K562 (cell line): ENCODE measurements around the gene PRKAG2. TPM values are rescaled to one million over a fixed set of nuclear protein-coding genes. Genes with fewer than 3 reads are reported as not detected.

ENCODE experiments used
- MAZ ChIP-seq, 2 experiments: fragments of 450-650 bp in 1 of 2; sonication (generic) in 1 of 2; formaldehyde crosslinking; IDR thresholded peaks in 1 of 2; conservative IDR thresholded peaks in 1 of 2; 2 replicates each; pipeline versions ENCODE4 v1.4.0 to v1.5.0; 2020; ENCODE audit warnings: mild to moderate bottlenecking in 1 of 2, missing genetic modification reagents in 1 of 2
- SP2 ChIP-seq: IDR thresholded peaks from 2 replicates; pipeline ENCODE4 v1.6.1; 2011; ENCODE audit warnings: mild to moderate bottlenecking, low read depth, low read length, moderate library complexity; ENCODE audit not compliant: poor library complexity, severe bottlenecking; ENCODE audit errors: extremely low read depth
- TEAD1 ChIP-seq, 2 experiments: fragments of 450-650 bp in 1 of 2; sonication (generic) in 1 of 2; formaldehyde crosslinking; IDR thresholded peaks; 2 replicates each; pipeline versions ENCODE4 v1.4.0 to v1.8.0; 2020 to 2022; ENCODE audit warnings: mild to moderate bottlenecking in 2 of 2, missing genetic modification reagents in 1 of 2
- ZNF77 ChIP-seq: fragments of 250-450 bp; sonication (Bioruptor Pico); IDR thresholded peaks from 2 replicates; pipeline ENCODE4 v1.5.0; 2020
- polyA plus RNA-seq, 8 experiments: library from polyadenylated mRNA; depleted of rRNA in 4 of 8; stranded (reverse) in 5 of 8; unstranded in 3 of 8; fragments of >200 nt; fragmentation: Nextera tagmentation in 2 of 8; fragmentation: Illumina TruSeq in 1 of 8; extraction: Ambion mirVana in 2 of 8; extraction: Trizol in 1 of 8; gene quantifications; 2 replicates each; pipeline versions ENCODE4 v1.2.1 to v1.2.3, GENCODE V29; 2011 to 2014; ENCODE audit warnings: inconsistent platforms in 1 of 8, missing spikeins in 1 of 8
- total RNA-seq, 7 experiments: library from RNA; depleted of rRNA in 6 of 7; stranded (reverse); fragments of >200 nt in 6 of 7; fragmentation: Illumina TruSeq in 2 of 7; extraction: Trizol in 2 of 7; gene quantifications; 2 replicates each; pipeline versions ENCODE4 v1.2.1 to v1.2.3, GENCODE V29; 2011 to 2021; ENCODE audit warnings: low replicate concordance in 1 of 7
- TF ChIP-seq, protein P1 (sequence below): fragments of 250-450 bp; sonication (Bioruptor Pico); IDR thresholded peaks from 2 replicates; pipeline ENCODE4 v1.4.0; 2020; ENCODE audit warnings: mild to moderate bottlenecking, moderate library complexity, borderline replicate concordance
- TF ChIP-seq, protein P2 (sequence below): sonication (generic); formaldehyde crosslinking; IDR thresholded peaks from 2 replicates; pipeline ENCODE4 v1.8.0; 2022; ENCODE audit warnings: mild to moderate bottlenecking, missing genetic modification reagents
- TF ChIP-seq, protein P3 (sequence below): sonication (generic); formaldehyde crosslinking; IDR thresholded peaks from 2 replicates; pipeline ENCODE4 v1.8.0; 2022; ENCODE audit warnings: missing genetic modification reagents, mild to moderate bottlenecking, moderate library complexity, borderline replicate concordance
- TF ChIP-seq, protein P4 (sequence below): fragments of 250-450 bp; sonication (Bioruptor Pico); IDR thresholded peaks from 2 replicates; pipeline ENCODE4 v1.5.0; 2021; ENCODE audit warnings: mild to moderate bottlenecking, moderate library complexity
- TF ChIP-seq, protein P5 (sequence below): sonication (generic); formaldehyde crosslinking; IDR thresholded peaks from 2 replicates; pipeline ENCODE4 v1.8.1; 2023; ENCODE audit warnings: mild to moderate bottlenecking, missing genetic modification reagents

Gene PRKAG2
- total and polyA plus RNA-seq, 9 of the 15 experiments (the other 6 are each of a cell fraction or from before 2014, with no cell fraction given) = 0.99 to 5.6 (median 3.3) TPM

DNA sequence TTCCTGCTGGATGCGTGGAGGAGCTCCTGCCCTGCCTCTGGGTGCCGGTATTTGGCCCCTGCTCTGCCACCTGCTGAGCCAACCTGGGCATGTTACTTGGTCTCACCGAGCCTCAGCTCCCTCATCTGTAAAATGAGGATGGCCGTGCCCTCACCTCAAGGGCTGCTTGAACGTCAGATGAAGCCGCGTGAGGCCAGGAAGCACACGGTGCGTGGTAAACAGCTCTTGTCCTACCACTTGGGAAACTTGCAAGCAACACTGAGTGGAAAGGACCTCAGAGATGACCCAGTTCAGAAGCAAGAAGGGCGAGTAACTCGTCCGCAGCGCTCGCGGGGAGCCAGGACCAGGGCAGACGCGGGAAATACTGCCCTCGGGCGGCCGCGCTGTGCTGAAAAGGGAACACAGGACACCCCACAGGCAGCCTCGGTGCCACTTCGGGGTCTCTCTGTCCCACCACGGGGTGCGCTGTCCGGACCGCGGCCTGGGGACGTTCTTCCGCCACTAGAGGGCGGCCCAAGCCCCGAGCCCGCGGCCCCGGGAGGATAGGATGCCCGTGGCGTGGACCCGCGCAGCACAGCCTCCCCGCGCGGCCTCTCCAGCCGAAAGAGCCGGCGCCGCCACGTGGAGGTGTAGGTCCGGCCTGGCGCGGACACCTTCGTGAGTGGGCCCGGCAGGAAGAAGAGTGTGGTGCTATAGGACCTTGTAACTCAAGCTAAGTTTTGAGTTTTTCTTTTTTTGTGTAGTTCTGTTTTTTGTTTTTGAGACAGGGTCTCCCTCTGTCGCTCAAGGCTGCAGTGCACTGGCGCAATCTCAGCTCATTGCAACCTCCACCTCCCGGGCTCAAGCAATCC is 94.1 kb downstream of the PRKAG2 start (continued):
- TF ChIP-seq, protein P1, sequence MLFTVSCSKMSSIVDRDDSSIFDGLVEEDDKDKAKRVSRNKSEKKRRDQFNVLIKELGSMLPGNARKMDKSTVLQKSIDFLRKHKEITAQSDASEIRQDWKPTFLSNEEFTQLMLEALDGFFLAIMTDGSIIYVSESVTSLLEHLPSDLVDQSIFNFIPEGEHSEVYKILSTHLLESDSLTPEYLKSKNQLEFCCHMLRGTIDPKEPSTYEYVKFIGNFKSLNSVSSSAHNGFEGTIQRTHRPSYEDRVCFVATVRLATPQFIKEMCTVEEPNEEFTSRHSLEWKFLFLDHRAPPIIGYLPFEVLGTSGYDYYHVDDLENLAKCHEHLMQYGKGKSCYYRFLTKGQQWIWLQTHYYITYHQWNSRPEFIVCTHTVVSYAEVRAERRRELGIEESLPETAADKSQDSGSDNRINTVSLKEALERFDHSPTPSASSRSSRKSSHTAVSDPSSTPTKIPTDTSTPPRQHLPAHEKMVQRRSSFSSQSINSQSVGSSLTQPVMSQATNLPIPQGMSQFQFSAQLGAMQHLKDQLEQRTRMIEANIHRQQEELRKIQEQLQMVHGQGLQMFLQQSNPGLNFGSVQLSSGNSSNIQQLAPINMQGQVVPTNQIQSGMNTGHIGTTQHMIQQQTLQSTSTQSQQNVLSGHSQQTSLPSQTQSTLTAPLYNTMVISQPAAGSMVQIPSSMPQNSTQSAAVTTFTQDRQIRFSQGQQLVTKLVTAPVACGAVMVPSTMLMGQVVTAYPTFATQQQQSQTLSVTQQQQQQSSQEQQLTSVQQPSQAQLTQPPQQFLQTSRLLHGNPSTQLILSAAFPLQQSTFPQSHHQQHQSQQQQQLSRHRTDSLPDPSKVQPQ = no peak
- TF ChIP-seq, protein P2, sequence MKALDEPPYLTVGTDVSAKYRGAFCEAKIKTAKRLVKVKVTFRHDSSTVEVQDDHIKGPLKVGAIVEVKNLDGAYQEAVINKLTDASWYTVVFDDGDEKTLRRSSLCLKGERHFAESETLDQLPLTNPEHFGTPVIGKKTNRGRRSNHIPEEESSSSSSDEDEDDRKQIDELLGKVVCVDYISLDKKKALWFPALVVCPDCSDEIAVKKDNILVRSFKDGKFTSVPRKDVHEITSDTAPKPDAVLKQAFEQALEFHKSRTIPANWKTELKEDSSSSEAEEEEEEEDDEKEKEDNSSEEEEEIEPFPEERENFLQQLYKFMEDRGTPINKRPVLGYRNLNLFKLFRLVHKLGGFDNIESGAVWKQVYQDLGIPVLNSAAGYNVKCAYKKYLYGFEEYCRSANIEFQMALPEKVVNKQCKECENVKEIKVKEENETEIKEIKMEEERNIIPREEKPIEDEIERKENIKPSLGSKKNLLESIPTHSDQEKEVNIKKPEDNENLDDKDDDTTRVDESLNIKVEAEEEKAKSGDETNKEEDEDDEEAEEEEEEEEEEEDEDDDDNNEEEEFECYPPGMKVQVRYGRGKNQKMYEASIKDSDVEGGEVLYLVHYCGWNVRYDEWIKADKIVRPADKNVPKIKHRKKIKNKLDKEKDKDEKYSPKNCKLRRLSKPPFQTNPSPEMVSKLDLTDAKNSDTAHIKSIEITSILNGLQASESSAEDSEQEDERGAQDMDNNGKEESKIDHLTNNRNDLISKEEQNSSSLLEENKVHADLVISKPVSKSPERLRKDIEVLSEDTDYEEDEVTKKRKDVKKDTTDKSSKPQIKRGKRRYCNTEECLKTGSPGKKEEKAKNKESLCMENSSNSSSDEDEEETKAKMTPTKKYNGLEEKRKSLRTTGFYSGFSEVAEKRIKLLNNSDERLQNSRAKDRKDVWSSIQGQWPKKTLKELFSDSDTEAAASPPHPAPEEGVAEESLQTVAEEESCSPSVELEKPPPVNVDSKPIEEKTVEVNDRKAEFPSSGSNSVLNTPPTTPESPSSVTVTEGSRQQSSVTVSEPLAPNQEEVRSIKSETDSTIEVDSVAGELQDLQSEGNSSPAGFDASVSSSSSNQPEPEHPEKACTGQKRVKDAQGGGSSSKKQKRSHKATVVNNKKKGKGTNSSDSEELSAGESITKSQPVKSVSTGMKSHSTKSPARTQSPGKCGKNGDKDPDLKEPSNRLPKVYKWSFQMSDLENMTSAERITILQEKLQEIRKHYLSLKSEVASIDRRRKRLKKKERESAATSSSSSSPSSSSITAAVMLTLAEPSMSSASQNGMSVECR (CRISPR knock-in tag) = no peak
- TF ChIP-seq SP2 (no peak), TEAD1 (CRISPR knock-in tag; IDR thresholded peaks at IDR 0.05) (0 out of 4 replicates have a peak, but pooled peaks have one; percentile 37 to 58), MAZ (CRISPR knock-in tag; conservative IDR thresholded peaks at IDR 0.05 in 1 of 2, IDR thresholded peaks at IDR 0.05 in 1 of 2) (peak; percentile 52 to 58; a peak in 2 of 4 replicates), ZNF77 (CRISPR knock-in tag) (no peak)
- TF ChIP-seq, protein P3, sequence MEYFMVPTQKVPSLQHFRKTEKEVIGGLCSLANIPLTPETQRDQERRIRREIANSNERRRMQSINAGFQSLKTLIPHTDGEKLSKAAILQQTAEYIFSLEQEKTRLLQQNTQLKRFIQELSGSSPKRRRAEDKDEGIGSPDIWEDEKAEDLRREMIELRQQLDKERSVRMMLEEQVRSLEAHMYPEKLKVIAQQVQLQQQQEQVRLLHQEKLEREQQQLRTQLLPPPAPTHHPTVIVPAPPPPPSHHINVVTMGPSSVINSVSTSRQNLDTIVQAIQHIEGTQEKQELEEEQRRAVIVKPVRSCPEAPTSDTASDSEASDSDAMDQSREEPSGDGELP (CRISPR knock-in tag) = peak; percentile 40; the same call in 1 of the 2 replicates
- TF ChIP-seq, protein P4, sequence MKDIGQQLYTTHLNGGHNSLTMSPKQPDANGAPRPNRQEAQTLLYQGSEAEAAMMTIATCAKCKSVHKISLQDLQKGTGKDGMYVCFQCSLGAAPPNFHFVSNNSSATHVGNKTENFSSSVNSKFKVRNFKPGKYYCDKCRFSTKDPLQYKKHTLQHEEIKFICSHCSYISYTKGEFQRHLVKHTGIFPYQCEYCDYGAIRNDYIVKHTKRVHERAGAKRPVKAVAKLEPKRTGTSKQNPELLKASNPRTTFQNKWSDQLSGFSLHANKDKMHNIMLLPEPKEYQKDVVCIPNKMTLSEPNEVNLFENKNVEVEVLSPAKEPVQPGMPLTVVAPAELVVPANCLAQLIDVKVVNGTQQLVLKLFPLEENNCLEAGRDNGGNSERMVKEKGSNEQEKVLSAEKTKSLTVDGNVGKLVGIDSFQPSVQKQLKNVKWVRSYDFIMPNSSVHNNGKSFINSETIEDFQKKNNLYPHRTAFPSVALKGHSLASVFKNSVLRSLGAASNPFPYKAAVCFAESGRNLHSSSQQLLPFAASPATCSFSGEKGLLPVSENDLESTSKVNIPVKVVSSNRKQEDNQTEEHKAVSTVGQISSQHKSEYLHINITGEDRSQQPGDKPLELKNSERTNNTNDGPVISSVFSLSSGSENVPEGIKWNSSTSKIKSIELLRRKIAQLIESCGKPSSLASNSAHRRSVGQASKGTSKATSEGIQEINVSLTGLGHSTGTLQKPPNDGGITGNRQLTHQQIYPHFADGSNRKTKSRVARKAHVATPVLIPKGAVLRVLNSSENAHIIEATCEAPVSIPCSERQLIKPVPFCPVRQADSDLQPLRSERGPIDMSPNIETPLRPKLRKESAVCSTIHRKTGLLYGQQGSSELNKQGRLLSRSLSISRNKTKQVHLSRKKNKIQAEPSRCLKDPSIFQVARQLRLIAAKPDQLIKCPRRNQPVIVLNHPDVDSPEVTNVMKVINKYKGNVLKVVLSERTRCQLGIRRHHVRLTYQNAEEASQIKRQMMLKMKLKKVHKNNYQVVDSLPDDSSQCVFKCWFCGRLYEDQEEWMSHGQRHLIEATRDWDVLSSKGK (CRISPR knock-in tag) = no peak
- TF ChIP-seq, protein P5, sequence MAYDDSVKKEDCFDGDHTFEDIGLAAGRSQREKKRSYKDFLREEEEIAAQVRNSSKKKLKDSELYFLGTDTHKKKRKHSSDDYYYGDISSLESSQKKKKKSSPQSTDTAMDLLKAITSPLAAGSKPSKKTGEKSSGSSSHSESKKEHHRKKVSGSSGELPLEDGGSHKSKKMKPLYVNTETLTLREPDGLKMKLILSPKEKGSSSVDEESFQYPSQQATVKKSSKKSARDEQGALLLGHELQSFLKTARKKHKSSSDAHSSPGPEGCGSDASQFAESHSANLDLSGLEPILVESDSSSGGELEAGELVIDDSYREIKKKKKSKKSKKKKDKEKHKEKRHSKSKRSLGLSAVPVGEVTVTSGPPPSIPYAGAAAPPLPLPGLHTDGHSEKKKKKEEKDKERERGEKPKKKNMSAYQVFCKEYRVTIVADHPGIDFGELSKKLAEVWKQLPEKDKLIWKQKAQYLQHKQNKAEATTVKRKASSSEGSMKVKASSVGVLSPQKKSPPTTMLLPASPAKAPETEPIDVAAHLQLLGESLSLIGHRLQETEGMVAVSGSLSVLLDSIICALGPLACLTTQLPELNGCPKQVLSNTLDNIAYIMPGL = no peak
